GM18499 (cell line): ENCODE data around the gene PSMD5.

Experiments
- ATAC-seq: cut with Tn5 transposase; IDR thresholded peaks from one replicate; pipeline ENCODE4 v1.9.1; 2021; ENCODE audit warnings: moderate number of reproducible peaks; ENCODE audit not compliant: insufficient read depth, unreplicated experiment

Gene PSMD5

GRCh38 chr9:120842685-120843485, at the start of gene PSMD5:
Gene PSMD5, minus strand, starts transcription at chr9:120842922. Its CDS starts 13 bp downstream, at chr9:120842909.
- peak; percentile 94 for ATAC-seq

- peak; percentile 19 for ATAC-seq
These were observed 49.4 kb upstream of the PSMD5 start for GRCh38 chr9:120891884-120892747.

GRCh38 chr9:120891245-120891883, 48.6 kb upstream of the PSMD5 start:
- ATAC-seq: no peak

- ATAC-seq: no peak
These were observed 47.9 kb upstream of the PSMD5 start for GRCh38 chr9:120890320-120891244.

GRCh38 chr9:120889606-120890271, 47.0 kb upstream of the PSMD5 start:
- ATAC-seq: no peak

- no peak for ATAC-seq
These were observed 45.9 kb upstream of the PSMD5 start for GRCh38 chr9:120888626-120889025.

- ATAC-seq: no peak
These were observed 43.8 kb upstream of the PSMD5 start for GRCh38 chr9:120886490-120886967.

GRCh38 chr9:120885958-120886357, 43.2 kb upstream of the PSMD5 start:
- no peak for ATAC-seq

- no peak for ATAC-seq
These were observed 42.7 kb upstream of the PSMD5 start for GRCh38 chr9:120885457-120885856.

GRCh38 chr9:120883608-120883996, 40.9 kb upstream of the PSMD5 start:
- ATAC-seq: no peak

- ATAC-seq: no peak
These were observed 40.3 kb upstream of the PSMD5 start for GRCh38 chr9:120882935-120883607.

- no peak for ATAC-seq
These were observed 36.7 kb upstream of the PSMD5 start for GRCh38 chr9:120879446-120879845.

- ATAC-seq: no peak
These were observed 35.7 kb upstream of the PSMD5 start for GRCh38 chr9:120878188-120879130.

GRCh38 chr9:120877276-120878034, 34.7 kb upstream of the PSMD5 start:
- ATAC-seq: no peak

GRCh38 chr9:120876842-120877240, 34.1 kb upstream of the PSMD5 start, which contains the start of gene PHF19:
Gene PHF19, minus strand, starts transcription at chr9:120877188. Its CDS starts 2,447 bp downstream, at chr9:120874741.
- ATAC-seq: no peak

GRCh38 chr9:120875954-120876841, 33.5 kb upstream of the PSMD5 start:
- ATAC-seq: no peak
